ENCODE results near the gene ATP5IF1. TPM values are rescaled to one million over a fixed set of nuclear protein-coding genes. Genes with fewer than 3 reads are reported as not detected.

The ATP5IF1 gene
- polyA plus RNA-seq, 1 of the 3 experiments (the other 2 are of a cell fraction) = 594 TPM

GRCh38 chr1:28243685-28244311 lies 7.9 kb downstream of the ATP5IF1 start:
- DNase-seq = no peak
- H4K20me1 ChIP-seq (ENCODE audit: insufficient read depth) = no peaks in the 10 kb centered on the region
- H3K4me1 ChIP-seq (ENCODE audit: control insufficient read depth in 1 of 2, insufficient read depth in 2 of 2, low read depth in 1 of 2, low read length in 1 of 2) = peaks cover 11% of the 10 kb centered on the region in 2 experiments; a peak in 3 of 4 replicates
- H3K9ac ChIP-seq = no peak overlapping the region
- 91% methylated on average over 2 of the region's 2 CpGs for WGBS (ENCODE audit: low lambda C conversion rate)
- CTCF ChIA-PET = interaction anchor here (1.5 kb wide), 1 partner anchor 116 kb away, joined by 6 read pairs; no protein-coding TSS in a partner anchor
- H3K27me3 ChIP-seq (ENCODE audit: insufficient read depth) = no peaks in the 10 kb centered on the region
- no peak for TF ChIP-seq NFIC (IDR thresholded peaks at IDR 0.05; ENCODE audit: borderline replicate concordance)
- no peak for TF ChIP-seq EZH2phosphoT487 (IDR thresholded peaks at IDR 0.05; ENCODE audit: borderline replicate concordance, low read depth)
- no peak for TF ChIP-seq IRF3 (IDR thresholded peaks at IDR 0.05; ENCODE audit: low read depth, low read length)
- no peak for TF ChIP-seq RAD21 (IDR thresholded peaks at IDR 0.05; ENCODE audit: low read length)
- no peak for TF ChIP-seq ZBTB33 (IDR thresholded peaks at IDR 0.05; ENCODE audit: borderline replicate concordance, low read depth)
- no peak for TF ChIP-seq TCF12 (IDR thresholded peaks at IDR 0.05)
- TF ChIP-seq CHD2 (IDR thresholded peaks at IDR 0.05; ENCODE audit: low read length, partially characterized antibody) = no peak
- no peak for TF ChIP-seq TEAD4 (IDR thresholded peaks at IDR 0.05; ENCODE audit: borderline replicate concordance, insufficient read depth)
- no peak for TF ChIP-seq MEF2A (IDR thresholded peaks at IDR 0.05; ENCODE audit: borderline replicate concordance, low read depth)
- no peak for TF ChIP-seq ELF1 (IDR thresholded peaks at IDR 0.05)
- TF ChIP-seq GABPA (IDR thresholded peaks at IDR 0.05; ENCODE audit: low read depth) = no peak
- TF ChIP-seq USF2 (IDR thresholded peaks at IDR 0.05; ENCODE audit: borderline replicate concordance, low read depth, low read length) = no peak
- no peak for TF ChIP-seq JUND (IDR thresholded peaks at IDR 0.05)
- TF ChIP-seq MXI1 (IDR thresholded peaks at IDR 0.05; ENCODE audit: low read depth, low read length) = no peak
- no peak for TF ChIP-seq FOXM1 (IDR thresholded peaks at IDR 0.05; ENCODE audit: low read depth)
- no peak for TF ChIP-seq NRF1 (IDR thresholded peaks at IDR 0.05; ENCODE audit: low read depth, low read length)
- TF ChIP-seq SMC3 (IDR thresholded peaks at IDR 0.05; ENCODE audit: low read depth, low read length) = no peak
- TF ChIP-seq EP300 (IDR thresholded peaks at IDR 0.05; ENCODE audit: borderline replicate concordance in 1 of 2, low read depth in 1 of 2, low read length in 1 of 2) = no peak
- TF ChIP-seq TAF1 (IDR thresholded peaks at IDR 0.05; ENCODE audit: borderline replicate concordance, low read depth, low read length) = no peak
- no peak for TF ChIP-seq MAX (IDR thresholded peaks at IDR 0.05; ENCODE audit: low read depth)
- 0 out of 2 replicates have a peak, but pooled peaks cover 3% of the 10 kb centered on the region for H3K79me2 ChIP-seq (ENCODE audit: insufficient read depth)
- no peak overlapping the region for H3K4me3 ChIP-seq (ENCODE audit: low read depth in 2 of 2, low read length in 1 of 2)
- no peak overlapping the region for H3K27ac ChIP-seq (ENCODE audit: low read depth in 2 of 2, low read length in 1 of 2)
- H3F3A ChIP-seq (replicated peaks; ENCODE audit: insufficient read depth) = peaks cover 22% of the 10 kb centered on the region
- no peaks in the 10 kb centered on the region for H3K9me3 ChIP-seq
- H2AFZ ChIP-seq (ENCODE audit: low read depth) = no peak overlapping the region
- H3K9me2 ChIP-seq = no peaks in the 10 kb centered on the region
- peaks cover 2 to 5% of the 10 kb centered on the region in 2 experiments for H3K36me3 ChIP-seq (replicated peaks in 1 of 2; ENCODE audit: control insufficient read depth in 1 of 2, insufficient read depth in 2 of 2, low read length in 1 of 2)
- H3K4me2 ChIP-seq = no peak overlapping the region
- POLR2A ChIA-PET = interaction anchor here (0.6 to 1.6 kb wide), 2 partner anchors 8 to 88 kb away, joined by 3 to 4 read pairs; partner anchors contain the start of gene ATP5IF1

Measured in SK-N-SH (cell line).